ENCODE data around the gene PLCB1. TPM values are rescaled to one million over a fixed set of nuclear protein-coding genes. Genes with fewer than 3 reads are reported as not detected.
"Not testable (repeated sequence)": the region's sequence is repeated elsewhere in the genome, so short reads cannot be mapped to it uniquely, and the experiment has no call there.

The PLCB1 gene
- total RNA-seq, 1 experiment from 2014 or later: 16.0 TPM

DNA sequence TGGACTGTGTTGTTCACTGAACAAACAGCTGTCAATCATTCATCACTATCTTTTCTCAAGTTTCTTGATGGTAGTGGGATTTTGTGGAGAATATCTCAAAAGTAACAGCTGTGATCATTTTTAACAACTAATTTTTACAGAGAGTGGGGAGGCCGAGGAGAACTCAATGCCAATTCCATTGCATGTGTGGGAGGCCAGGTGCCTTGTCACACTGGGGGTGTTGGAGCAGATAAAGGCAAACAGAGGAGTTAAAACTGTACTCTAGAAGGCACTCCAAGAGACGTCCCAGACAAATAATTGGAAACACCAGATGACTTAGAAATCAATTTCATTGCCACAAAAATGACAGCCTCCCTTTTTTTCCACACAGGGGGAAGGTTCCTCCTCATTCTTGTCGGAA, 669.6 kb downstream of the PLCB1 start:
- no peaks in the 10 kb centered on the region; the same call in 1 of the 2 replicates for H3K9me3 ChIP-seq
- no peaks in the 10 kb centered on the region for H3K27me3 ChIP-seq
- no peak for DNase-seq
- no peaks in the 10 kb centered on the region for H3K36me3 ChIP-seq
- no peak overlapping the region for H3K4me3 ChIP-seq

DNA sequence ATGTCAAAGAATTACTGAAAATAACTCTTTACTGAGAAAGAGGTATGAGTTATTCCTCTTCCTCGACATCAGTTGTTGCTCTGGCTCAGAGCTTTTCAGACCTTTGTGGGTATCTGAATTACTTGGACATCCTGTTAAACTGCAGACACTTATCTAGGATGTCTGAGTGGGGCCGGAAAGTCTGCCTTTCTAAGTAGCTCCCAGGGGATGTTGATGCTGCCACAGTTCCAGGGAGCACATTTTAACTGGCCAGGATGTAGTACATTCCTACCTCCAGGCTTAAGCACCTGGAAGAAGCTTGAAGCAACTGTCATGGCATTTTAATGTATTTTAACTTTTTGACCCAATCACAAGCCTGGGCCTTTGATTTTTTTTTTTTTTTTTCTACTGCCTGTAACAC, 671.0 kb downstream of the PLCB1 start:
- no peak for DNase-seq
- Histone ChIP-seq H3K9me3 (no peaks in the 10 kb centered on the region), H3K4me3 (no peak overlapping the region), H3K36me3 (no peaks in the 10 kb centered on the region), H3K27me3 (no peaks in the 10 kb centered on the region)

DNA sequence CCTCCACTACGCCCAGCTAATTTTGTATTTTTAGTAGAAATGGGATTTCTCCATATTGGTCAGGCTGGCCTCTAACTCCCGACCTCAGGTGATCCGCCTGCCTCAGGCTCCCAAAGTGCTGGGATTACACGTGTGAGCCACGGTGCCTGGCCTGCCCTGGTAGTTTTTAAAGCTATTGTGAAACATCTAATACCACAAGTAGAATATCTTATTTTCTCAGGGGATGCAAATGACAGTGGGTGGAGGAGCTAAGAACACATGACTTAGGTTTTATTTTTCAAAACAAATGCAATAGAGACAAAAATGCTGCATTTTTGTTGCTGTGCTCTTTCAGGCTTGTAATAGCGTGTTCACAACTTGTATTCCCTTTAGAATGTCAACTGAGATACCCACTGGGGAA, 671.9 kb downstream of the PLCB1 start:
- Histone ChIP-seq H3K27me3 (no peaks in the 10 kb centered on the region), H3K36me3 (no peaks in the 10 kb centered on the region), H3K9me3 (no peaks in the 10 kb centered on the region), H3K4me3 (no peak overlapping the region)
- no peak for DNase-seq

DNA sequence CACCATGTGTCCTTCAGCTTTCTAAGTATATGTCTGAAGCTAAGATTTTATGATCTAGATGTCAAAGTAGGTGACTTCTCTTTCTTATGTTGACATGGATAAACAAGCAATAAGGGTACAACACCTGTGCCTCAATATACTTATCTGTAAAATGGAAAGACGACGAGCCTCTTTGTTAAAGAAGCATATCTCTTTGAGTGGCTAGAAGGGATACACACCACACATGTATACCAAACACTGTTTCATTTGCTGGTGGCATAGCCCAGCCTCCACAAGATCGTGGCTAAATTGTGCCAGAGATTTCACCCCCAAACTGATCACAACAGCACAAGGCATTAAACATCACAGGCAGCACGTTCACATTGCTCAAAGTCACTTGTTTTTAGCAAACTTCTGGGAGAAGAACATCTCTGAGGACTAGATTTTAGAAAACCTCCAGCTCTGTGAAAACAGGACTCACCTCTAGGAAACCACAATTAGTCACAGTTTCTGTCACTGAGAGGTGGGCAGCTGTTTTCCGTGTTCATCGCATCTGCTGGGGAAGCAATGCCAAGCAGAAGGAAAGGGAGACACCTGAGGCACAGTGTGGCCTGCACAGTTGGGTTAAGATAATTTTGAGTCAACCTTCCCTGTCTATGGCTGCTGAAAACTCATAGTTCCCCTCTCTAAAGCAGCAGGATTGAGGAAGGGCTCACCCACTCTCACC, 673.8 kb downstream of the PLCB1 start:
- Histone ChIP-seq H3K36me3 (no peaks in the 10 kb centered on the region), H3K4me3 (no peak overlapping the region), H3K9me3 (no peaks in the 10 kb centered on the region), H3K27me3 (no peaks in the 10 kb centered on the region)
- DNase-seq: no peak

DNA sequence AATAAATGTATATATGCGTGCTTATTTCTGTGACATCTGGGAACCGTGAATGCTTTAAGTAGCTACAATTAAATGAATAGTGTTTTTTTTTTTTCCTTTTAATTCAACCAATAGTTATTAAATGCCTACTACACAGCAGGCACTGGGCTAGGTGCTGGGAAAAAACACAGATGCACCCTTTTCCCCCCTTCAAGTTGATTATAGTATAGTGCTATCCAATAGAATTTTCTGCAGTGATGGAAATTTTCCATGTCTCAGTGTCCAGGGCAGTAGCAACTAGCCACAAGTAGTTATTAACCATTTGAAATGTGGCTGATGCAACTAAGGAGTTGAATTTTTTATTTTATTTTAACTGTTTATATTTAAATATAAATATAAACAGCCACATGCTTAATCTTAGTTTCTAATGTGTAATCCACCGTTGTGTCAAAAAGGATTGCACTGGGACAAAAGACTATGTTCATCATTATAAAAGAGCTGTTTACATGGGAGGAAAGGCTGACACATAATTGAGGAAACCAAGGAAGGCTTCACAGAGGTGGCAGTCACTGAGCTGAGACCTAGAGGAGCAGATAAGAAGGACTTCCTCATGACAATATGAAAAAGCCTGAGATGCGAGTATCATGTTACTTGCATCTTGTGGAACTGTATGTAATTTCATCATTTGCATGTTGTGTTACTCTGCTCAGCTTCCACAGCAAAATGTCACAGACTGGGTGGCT, 675.6 kb downstream of the PLCB1 start:
- H3K4me3 ChIP-seq: no peak overlapping the region
- H3K27me3 ChIP-seq: no peaks in the 10 kb centered on the region
- H3K9me3 ChIP-seq: no peaks in the 10 kb centered on the region
- no peaks in the 10 kb centered on the region for H3K36me3 ChIP-seq
- DNase-seq: no peak

DNA sequence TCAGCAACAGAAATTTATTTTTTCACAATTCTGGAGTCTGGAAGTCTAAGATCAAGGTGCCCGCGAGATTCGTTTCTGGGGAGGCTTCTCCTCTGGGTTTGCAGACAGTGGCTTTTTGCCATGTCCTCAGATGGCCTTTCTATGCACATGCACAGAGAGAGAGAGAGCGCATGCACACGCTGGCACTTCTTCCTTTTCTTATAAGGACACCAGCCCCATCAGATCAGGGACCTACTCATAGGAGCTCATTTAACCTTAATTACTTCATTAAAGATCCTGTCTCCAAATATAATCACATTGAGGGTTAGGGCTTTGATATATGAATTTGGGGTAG, 676.1 kb downstream of the PLCB1 start:
- Histone ChIP-seq H3K27me3 (no peaks in the 10 kb centered on the region), H3K4me3 (no peak overlapping the region), H3K36me3 (no peaks in the 10 kb centered on the region), H3K9me3 (no peaks in the 10 kb centered on the region)
- DNase-seq: no peak

DNA sequence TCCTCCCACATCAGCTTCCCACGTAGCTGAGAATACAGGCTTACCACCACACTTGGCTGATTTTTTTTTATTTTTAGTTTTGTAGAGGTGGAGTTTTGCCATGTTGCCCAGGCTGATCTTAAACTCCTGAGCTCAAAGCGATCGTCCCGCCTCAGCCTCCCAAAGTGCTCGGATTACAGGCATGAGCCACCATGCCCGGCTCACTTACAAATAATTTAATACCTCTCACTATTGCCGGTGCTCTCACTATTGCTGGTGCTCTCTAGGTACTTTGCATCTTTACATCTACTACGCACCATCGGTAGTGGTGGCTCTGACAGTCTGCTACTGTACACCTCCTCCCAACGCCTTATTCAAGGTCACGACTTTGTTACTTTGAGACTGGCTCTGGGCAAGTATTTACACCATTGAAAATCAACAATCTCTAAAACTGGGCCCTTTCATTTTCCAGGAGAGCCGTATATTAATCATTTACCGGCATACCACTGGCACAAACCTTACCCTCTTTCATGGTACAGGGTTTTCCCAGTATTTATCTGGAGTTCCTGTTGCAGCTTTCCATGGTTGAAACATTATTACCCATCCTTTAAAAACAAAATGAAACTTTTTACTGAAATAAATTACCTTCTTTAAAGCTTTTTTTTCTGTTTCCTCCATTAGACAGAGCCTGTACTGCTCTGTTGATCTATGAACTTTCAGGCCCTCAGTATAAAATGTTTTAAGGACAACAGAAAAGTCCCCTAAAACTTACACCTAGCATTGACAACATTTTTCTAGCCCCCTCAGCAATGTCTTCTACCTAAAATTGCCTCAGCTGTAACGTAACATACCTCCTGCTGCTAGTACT, 677.3 kb downstream of the PLCB1 start:
- no peak overlapping the region for H3K4me3 ChIP-seq
- DNase-seq: no peak
- no peaks in the 10 kb centered on the region for H3K36me3 ChIP-seq
- H3K27me3 ChIP-seq: no peaks in the 10 kb centered on the region
- no peaks in the 10 kb centered on the region for H3K9me3 ChIP-seq

DNA sequence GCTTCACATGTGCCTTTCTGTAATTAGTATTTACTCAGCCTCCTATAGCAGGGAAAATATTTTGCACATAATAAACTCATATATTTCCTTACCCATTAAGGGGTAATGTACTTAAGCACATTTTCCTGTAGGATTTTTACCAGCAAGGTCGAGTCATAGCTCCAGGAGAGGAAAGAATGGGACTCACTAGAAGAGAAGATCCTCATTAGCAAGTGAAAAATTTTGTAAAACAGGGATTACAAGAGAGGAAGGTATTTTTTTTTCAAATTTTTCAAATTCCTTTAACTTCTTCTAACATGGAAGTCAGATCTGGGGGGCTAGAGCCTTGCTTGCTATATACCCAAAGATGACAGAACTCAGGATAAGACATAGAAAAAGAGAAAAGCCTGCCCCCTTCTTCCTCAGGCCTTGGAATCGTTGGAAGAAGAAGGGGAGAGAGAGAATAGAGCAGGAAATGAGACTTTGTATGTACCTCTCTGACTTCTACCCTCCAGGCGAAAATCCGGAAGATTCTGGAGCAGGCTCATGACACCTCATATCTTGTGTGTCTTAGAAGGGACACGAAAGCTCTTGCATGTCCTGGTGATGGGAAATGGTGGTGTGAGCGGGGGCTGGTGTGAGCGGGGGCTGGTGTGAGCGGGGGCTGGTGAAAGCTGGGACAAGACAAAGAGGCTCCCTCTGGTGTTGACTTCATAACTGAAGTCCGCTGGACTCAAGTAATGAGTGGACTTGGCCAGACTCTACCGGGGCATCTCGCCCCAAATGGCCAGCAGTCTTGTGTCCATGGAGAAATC, 679.9 kb downstream of the PLCB1 start:
- no peaks in the 10 kb centered on the region for H3K36me3 ChIP-seq
- H3K9me3 ChIP-seq: no peaks in the 10 kb centered on the region
- no peaks in the 10 kb centered on the region for H3K27me3 ChIP-seq
- H3K4me3 ChIP-seq: no peak overlapping the region
- DNase-seq: no peak

DNA sequence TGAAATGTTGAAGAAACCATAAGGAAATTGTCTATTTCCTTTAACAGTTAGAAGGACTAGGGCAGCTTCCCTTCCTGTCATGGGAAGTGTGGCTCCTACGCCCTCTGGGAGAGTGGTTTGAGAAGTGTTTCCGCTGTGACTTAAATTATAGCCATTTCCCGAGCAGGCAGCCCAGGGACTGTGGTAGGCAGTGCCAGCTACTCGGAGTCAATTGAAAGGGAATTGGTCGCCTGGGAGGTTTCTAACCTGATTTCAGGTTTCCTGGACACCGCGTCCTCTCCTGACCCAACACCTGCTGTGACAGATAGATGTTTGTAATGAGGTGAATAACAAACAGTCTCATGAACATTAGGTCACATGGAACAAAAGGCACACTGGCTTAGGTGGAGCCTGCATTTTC, 680.8 kb downstream of the PLCB1 start:
- H3K4me3 ChIP-seq: no peak overlapping the region

DNA sequence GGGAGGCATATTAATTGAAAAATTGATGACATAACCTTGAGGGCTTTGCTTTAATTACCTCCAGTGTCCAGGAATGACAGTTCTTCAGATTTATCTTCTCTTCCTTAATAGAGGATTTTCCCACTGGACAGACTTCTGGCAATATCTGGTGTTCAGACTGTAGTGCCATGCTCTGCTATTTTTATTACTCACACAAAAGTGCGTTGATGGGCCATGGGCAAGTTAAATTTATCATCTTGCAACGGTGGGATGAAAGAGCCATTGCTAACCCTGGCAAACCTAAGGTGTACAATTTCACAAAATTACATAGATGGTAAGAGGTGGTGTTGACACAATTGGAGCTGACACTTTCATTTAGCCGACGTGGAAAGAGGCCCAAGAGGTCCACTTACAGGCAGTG, 683.1 kb downstream of the PLCB1 start:
- Histone ChIP-seq H3K4me3 (no peak overlapping the region), H3K27me3 (no peaks in the 10 kb centered on the region), H3K9me3 (no peaks in the 10 kb centered on the region), H3K36me3 (no peaks in the 10 kb centered on the region)
- no peak for DNase-seq

More for the DNA sequence above, 680.8 kb downstream of the PLCB1 start:
- DNase-seq: no peak
- Histone ChIP-seq H3K27me3 (no peaks in the 10 kb centered on the region), H3K9me3 (no peaks in the 10 kb centered on the region), H3K36me3 (no peaks in the 10 kb centered on the region)

DNA sequence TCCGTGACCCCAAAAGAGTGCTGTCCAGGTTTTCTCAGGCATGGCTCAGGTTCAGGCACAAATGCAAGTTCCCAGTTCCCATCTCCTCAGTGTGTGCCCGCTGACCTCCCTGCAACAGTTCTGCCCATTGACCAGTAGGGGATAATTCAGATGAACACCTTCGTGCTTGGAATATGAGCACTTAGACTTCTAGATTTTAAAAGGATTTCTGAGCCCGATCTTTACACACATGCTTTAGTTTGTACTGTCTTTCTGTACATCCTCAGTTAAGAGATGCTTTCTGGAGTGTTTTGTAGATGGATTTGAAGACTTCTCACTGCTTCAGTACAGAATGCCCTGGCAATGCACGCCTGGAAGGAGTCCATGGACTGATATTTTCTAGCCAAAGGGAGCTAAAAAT, 697.2 kb downstream of the PLCB1 start:
- no peak for DNase-seq
- Histone ChIP-seq H3K36me3 (no peaks in the 10 kb centered on the region), H3K9me3 (no peaks in the 10 kb centered on the region), H3K4me3 (no peak overlapping the region), H3K27me3 (no peaks in the 10 kb centered on the region)

DNA sequence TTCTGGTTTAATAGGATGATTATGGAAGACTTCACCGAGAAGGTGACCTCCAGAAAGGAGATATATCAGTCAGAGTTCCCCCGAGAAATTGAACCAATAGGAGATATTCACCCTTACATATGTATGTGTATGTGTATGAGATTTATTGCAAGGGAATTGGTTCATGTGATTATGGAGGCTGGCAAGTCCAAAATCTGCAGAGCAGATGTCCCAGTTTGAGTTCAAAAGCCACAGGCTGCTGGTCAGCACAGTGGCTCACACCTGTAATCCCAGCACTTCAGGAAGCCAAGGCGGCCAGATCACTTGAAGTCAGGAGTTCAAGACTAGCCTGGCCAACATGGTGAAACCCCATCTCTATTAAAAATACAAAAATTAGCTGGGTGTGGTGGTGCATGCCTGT, 702.2 kb downstream of the PLCB1 start:
- H3K9me3 ChIP-seq, H3K27me3 ChIP-seq, DNase-seq, H3K4me3 ChIP-seq, H3K36me3 ChIP-seq: not testable (repeated sequence)

DNA sequence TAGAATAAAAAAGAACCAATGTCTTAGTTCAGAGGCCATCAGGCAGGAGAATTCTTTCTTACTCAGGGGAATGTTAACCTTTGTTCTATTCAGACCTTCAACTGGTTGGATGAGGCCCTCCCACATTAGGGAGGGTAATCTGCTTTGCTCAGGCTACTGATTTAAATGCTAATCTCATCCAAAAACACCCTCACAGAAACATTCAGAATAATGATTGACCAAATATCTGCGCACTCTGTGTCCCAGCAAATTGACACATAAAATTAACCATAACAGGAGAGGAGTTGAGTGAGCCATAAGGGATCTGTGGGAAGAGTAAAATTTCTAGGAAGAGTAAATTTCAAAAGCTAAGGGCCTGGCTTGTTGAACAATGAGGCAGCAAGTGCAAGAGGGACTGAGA, 702.8 kb downstream of the PLCB1 start:
- H3K27me3 ChIP-seq: no peaks in the 10 kb centered on the region
- no peaks in the 10 kb centered on the region for H3K36me3 ChIP-seq
- H3K9me3 ChIP-seq: no peaks in the 10 kb centered on the region
- DNase-seq: no peak
- no peak overlapping the region for H3K4me3 ChIP-seq

DNA sequence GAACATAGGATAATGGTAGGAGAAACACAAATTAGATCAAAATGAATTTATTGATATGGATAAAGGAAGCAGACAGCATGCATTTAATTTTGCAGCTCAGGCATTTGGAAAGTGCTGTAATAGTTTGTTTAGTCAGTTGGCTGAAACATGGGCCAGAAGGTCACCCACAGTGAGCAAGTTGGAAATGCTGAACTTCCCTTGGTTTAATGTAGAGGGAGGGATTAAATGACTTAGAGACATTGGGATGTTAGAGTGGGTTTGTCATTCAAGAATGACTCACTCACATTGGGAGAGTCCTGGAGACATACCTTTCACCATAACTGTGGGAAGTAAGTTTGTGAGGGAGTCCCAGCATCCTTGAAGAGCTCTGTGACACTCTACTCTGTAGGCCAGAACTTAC, 705.3 kb downstream of the PLCB1 start:
- no peaks in the 10 kb centered on the region for H3K9me3 ChIP-seq
- no peaks in the 10 kb centered on the region for H3K36me3 ChIP-seq
- peak; percentile 45 for DNase-seq
- no peak overlapping the region for H3K4me3 ChIP-seq
- no peaks in the 10 kb centered on the region for H3K27me3 ChIP-seq

DNA sequence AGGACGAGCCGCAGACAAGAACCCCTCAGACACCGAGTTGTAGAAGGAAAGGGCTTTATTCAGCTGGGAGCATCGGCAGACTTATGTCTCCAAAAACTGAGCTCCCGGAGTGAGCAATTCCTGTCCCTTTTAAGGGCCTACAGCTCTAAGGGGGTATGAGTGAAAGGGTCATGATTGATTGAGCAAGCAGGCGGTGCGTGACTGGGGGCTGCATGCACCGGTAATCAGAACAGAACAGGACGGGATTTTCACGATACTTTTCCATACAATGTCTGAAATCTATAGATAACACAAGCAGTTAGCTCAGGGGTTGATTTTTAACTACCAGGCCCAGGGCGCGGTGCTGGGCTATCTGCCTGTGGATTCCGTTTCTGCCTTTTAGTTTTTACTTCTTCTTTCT, 710.5 kb downstream of the PLCB1 start:
- no peak for DNase-seq
- Histone ChIP-seq H3K4me3 (no peak overlapping the region), H3K36me3 (no peaks in the 10 kb centered on the region), H3K27me3 (no peaks in the 10 kb centered on the region), H3K9me3 (no peaks in the 10 kb centered on the region)

DNA sequence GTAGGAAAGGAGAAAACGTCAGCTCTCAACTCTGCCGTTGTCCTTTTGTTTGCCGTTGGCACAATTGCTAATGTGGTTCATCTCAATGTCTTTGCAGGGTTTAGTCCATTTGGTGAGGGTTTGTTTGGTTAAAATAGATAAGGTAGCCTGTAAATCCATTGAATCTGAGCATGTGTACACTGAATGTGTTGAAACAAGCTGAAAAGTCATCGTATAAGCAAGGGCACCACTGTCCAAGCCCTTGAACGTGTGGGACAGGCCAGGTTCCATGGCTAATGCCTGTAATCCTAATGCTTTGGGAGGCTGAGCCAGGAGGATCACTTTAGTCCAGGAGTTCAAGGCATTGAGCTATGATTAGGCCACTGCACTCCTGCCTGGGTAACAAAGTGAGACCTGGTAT, 712.1 kb downstream of the PLCB1 start:
- no peak overlapping the region for H3K4me3 ChIP-seq
- H3K36me3 ChIP-seq: no peaks in the 10 kb centered on the region
- no peaks in the 10 kb centered on the region for H3K27me3 ChIP-seq
- DNase-seq: no peak
- H3K9me3 ChIP-seq: no peaks in the 10 kb centered on the region

DNA sequence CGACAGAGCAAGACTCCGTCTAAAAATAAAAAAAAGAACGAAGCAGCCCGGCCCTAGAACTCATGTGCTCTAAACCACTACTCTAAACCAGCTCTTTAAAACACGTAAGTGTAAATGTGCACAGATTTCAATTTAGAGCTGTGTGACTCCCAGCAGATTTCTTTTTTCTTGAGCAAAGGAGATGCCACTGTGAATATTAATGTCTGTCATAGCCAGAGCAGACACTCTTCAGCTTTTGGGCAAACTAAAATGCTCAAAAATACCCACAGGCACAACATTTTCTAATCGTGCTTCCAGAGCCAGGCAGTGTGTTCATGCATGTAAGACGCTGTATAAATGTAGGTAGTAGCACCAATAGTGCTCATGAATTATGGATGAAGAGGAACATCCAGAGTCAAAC, 717.9 kb downstream of the PLCB1 start:
- Histone ChIP-seq H3K36me3 (no peaks in the 10 kb centered on the region), H3K27me3 (no peaks in the 10 kb centered on the region), H3K9me3 (no peaks in the 10 kb centered on the region), H3K4me3 (no peak overlapping the region)
- no peak for DNase-seq

Measured in MG63 (cell line).